Measurements from ENCODE around the gene SRM.
"Not testable (repeated sequence)": the region's sequence is repeated elsewhere in the genome, so short reads cannot be mapped to it uniquely, and the experiment has no call there.

Gene SRM

GRCh38 chr1:11063937-11064537 is 4.2 kb upstream of the SRM start:
- CTCF ChIA-PET: interaction anchor here (0.7 to 5.0 kb wide), 2 partner anchors 22 to 26 kb away, joined by 3 to 43 read pairs; no protein-coding TSS in a partner anchor
- H3K36me3 ChIP-seq (ENCODE audit: control insufficient read depth in 2 of 2, insufficient read depth in 1 of 2, low read length in 2 of 2): peaks cover 23 to 70% of the 10 kb centered on the region in 2 experiments
- H3K4me3 ChIP-seq (ENCODE audit: low read depth, low read length); H3K9me3 ChIP-seq (ENCODE audit: control insufficient read depth, insufficient read depth, low read depth, low read length); H3K27ac ChIP-seq (ENCODE audit: extremely low read depth, low read depth, low read length); H3K4me1 ChIP-seq (ENCODE audit: control insufficient read depth, insufficient read depth, low read length): not testable (repeated sequence)
- TF ChIP-seq ZNF600 (tag by site-specific recombination; IDR thresholded peaks at IDR 0.05) (peak; percentile 49), ZFHX2 (tag by site-specific recombination; conservative IDR thresholded peaks at IDR 0.05) (0 out of 2 replicates have a peak, but pooled peaks have one; percentile 42), PRDM10 (tag by site-specific recombination; IDR thresholded peaks at IDR 0.05) (peak; percentile 44; the same call in 1 of the 2 replicates), ZNF654 (tag by site-specific recombination; IDR thresholded peaks at IDR 0.05; ENCODE audit: low read depth) (peak; percentile 19), EGR2 (tag by site-specific recombination; IDR thresholded peaks at IDR 0.05; ENCODE audit: low read depth) (peak; percentile 81)
- POLR2A ChIA-PET: interaction anchor here (0.6 to 1.8 kb wide), 2 partner anchors 11 to 36 kb away, joined by 3 to 5 read pairs; partner anchors contain the start of gene EXOSC10

GRCh38 chr1:11062965-11063401 is 3.2 kb upstream of the SRM start:
- Histone ChIP-seq H3K9me3 (ENCODE audit: control insufficient read depth, insufficient read depth, low read depth, low read length) (no peaks in the 10 kb centered on the region), H3K36me3 (ENCODE audit: control insufficient read depth in 2 of 2, insufficient read depth in 1 of 2, low read length in 2 of 2) (peaks cover 21 to 62% of the 10 kb centered on the region in 2 experiments), H3K27ac (ENCODE audit: extremely low read depth, low read depth, low read length) (no peak overlapping the region), H3K4me1 (ENCODE audit: control insufficient read depth, insufficient read depth, low read length) (no peaks in the 10 kb centered on the region), H3K4me3 (ENCODE audit: low read depth, low read length) (no peak overlapping the region)
- POLR2A ChIA-PET: interaction anchor here (0.7 kb wide), 1 partner anchor 474 kb away, joined by 3 read pairs; no protein-coding TSS in a partner anchor
- CTCF ChIA-PET: interaction anchor here (0.6 to 5.0 kb wide), 3 partner anchors 19 to 583 kb away, joined by 3 to 43 read pairs (median 4); no protein-coding TSS in a partner anchor
- TF ChIP-seq ZNF707 (tag by site-specific recombination; IDR thresholded peaks at IDR 0.05): no peak
- TF ChIP-seq ZNF629 (tag by site-specific recombination; IDR thresholded peaks at IDR 0.05): peak; percentile 9; the same call in 1 of the 2 replicates
- no peak for TF ChIP-seq ZBTB49 (tag by site-specific recombination; IDR thresholded peaks at IDR 0.05; ENCODE audit: low read depth)
- TF ChIP-seq, protein P1, sequence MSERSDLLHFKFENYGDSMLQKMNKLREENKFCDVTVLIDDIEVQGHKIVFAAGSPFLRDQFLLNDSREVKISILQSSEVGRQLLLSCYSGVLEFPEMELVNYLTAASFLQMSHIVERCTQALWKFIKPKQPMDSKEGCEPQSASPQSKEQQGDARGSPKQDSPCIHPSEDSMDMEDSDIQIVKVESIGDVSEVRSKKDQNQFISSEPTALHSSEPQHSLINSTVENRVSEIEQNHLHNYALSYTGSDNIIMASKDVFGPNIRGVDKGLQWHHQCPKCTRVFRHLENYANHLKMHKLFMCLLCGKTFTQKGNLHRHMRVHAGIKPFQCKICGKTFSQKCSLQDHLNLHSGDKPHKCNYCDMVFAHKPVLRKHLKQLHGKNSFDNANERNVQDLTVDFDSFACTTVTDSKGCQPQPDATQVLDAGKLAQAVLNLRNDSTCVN (tag by site-specific recombination; optimal IDR thresholded peaks at IDR 0.05): no peak
- TF ChIP-seq ZNF157 (tag by site-specific recombination; IDR thresholded peaks at IDR 0.05): no peak
- 0 out of 2 replicates have a peak, but pooled peaks have one; percentile 23 for TF ChIP-seq OSR2 (tag by site-specific recombination; IDR thresholded peaks at IDR 0.05)
- TF ChIP-seq, protein P2, sequence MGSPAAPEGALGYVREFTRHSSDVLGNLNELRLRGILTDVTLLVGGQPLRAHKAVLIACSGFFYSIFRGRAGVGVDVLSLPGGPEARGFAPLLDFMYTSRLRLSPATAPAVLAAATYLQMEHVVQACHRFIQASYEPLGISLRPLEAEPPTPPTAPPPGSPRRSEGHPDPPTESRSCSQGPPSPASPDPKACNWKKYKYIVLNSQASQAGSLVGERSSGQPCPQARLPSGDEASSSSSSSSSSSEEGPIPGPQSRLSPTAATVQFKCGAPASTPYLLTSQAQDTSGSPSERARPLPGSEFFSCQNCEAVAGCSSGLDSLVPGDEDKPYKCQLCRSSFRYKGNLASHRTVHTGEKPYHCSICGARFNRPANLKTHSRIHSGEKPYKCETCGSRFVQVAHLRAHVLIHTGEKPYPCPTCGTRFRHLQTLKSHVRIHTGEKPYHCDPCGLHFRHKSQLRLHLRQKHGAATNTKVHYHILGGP (tag by site-specific recombination; IDR thresholded peaks at IDR 0.05): no peak
- peak; percentile 53; the same call in 1 of the 2 replicates for TF ChIP-seq ZNF600 (tag by site-specific recombination; IDR thresholded peaks at IDR 0.05)
- no peak for TF ChIP-seq ZNF670 (tag by site-specific recombination; IDR thresholded peaks at IDR 0.05; ENCODE audit: low read depth)
- peak; percentile 65 for TF ChIP-seq ZNF121 (tag by site-specific recombination; IDR thresholded peaks at IDR 0.05)
- TF ChIP-seq, protein P3, sequence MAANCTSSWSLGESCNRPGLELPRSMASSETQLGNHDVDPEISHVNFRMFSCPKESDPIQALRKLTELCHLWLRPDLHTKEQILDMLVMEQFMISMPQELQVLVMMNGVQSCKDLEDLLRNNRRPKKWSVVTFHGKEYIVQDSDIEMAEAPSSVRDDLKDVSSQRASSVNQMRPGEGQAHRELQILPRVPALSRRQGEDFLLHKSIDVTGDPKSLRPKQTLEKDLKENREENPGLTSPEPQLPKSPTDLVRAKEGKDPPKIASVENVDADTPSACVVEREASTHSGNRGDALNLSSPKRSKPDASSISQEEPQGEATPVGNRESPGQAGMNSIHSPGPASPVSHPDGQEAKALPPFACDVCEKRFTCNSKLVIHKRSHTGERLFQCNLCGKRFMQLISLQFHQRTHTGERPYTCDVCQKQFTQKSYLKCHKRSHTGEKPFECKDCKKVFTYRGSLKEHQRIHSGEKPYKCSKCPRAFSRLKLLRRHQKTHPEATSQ (tag by site-specific recombination; IDR thresholded peaks at IDR 0.05): no peak
- TF ChIP-seq, protein P4, sequence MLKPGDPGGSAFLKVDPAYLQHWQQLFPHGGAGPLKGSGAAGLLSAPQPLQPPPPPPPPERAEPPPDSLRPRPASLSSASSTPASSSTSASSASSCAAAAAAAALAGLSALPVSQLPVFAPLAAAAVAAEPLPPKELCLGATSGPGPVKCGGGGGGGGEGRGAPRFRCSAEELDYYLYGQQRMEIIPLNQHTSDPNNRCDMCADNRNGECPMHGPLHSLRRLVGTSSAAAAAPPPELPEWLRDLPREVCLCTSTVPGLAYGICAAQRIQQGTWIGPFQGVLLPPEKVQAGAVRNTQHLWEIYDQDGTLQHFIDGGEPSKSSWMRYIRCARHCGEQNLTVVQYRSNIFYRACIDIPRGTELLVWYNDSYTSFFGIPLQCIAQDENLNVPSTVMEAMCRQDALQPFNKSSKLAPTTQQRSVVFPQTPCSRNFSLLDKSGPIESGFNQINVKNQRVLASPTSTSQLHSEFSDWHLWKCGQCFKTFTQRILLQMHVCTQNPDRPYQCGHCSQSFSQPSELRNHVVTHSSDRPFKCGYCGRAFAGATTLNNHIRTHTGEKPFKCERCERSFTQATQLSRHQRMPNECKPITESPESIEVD (tag by site-specific recombination; IDR thresholded peaks at IDR 0.05): no peak
- TF ChIP-seq ZNF837 (tag by site-specific recombination; IDR thresholded peaks at IDR 0.05): no peak
- TF ChIP-seq ZNF398 (tag by site-specific recombination; IDR thresholded peaks at IDR 0.05): no peak
- TF ChIP-seq ZNF23 (tag by site-specific recombination; IDR thresholded peaks at IDR 0.05; ENCODE audit: borderline replicate concordance): no peak

All from HEK293 (cell line).